NCI-H1436 (cell line): ENCODE data around the gene VAMP4.
"Not testable (repeated sequence)": the region's sequence is repeated elsewhere in the genome, so short reads cannot be mapped to it uniquely, and the experiment has no call there.

Experiments used
- DNase-seq: peaks from one replicate; lab custom pipeline; 2025; lab: John Stamatoyannopoulos, UW

The VAMP4 gene

DNA sequence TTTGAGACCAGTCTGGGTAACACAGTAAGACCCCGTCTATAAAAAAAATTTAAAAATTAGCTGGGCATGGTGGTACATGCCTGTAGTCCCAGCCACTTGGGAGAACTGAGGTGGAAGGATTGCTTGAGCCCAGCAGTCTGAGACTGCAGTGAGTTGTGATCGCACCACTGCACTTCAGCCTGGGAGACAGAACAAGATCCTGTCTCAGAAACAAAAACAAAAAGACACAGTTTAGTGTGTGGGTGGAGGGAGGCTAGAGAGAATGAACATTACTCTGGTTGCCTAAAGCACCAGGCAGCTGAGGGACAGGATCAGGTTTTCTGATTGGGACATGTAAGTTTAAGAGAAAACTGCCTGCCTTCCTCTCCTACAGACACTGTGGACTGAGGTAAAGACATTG lies 42.3 kb downstream of the VAMP4 start:
- DNase-seq, result no peak

- DNase-seq, result not testable (repeated sequence)
These were observed 46.1 kb downstream of the VAMP4 start for GRCh38 chr1:171695772-171696171.

DNA sequence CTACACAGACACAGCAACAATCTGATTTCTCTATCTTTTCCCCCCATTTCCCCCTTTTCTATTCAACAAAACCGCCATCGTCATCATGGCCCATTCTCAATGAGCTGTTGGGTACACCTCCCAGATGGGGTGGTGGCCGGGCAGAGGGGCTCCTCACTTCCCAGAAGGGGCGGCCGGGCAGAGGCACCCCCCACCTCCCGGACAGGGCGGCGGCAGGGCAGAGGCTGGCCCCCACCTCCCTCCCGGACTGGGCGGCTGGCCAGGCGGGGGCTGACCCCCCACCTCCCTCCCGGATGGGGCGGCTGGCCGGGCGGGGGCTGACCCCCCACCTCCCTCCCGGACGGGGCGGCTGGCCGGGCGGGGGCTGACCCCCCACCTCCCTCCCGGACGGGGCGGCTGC lies 48.3 kb downstream of the VAMP4 start:
- not testable (repeated sequence) for DNase-seq

GRCh38 chr1:171683870-171684269 lies 58.0 kb downstream of the VAMP4 start:
- no peak for DNase-seq

DNA sequence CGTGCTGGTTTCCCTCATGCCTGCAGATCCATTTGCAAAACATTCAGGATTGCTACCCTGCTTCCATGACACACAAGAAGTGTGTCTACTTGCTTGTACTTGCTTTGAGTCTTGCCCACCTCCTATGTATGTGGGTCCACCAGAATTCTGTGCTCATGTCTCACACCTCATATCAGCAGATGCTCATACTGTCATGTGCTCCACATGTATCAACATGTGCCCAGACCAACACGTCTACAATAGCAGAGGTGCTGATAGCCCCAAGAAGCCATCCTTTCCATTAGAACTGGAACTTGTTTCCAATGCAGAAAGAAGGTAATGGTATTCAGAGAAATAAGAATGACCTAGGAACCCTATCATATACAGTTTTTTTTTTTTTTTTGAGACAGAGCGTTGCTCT lies 61.5 kb downstream of the VAMP4 start:
- no peak for DNase-seq

- no peak for DNase-seq
These were observed 65.0 kb downstream of the VAMP4 start for GRCh38 chr1:171676823-171677222.

DNA sequence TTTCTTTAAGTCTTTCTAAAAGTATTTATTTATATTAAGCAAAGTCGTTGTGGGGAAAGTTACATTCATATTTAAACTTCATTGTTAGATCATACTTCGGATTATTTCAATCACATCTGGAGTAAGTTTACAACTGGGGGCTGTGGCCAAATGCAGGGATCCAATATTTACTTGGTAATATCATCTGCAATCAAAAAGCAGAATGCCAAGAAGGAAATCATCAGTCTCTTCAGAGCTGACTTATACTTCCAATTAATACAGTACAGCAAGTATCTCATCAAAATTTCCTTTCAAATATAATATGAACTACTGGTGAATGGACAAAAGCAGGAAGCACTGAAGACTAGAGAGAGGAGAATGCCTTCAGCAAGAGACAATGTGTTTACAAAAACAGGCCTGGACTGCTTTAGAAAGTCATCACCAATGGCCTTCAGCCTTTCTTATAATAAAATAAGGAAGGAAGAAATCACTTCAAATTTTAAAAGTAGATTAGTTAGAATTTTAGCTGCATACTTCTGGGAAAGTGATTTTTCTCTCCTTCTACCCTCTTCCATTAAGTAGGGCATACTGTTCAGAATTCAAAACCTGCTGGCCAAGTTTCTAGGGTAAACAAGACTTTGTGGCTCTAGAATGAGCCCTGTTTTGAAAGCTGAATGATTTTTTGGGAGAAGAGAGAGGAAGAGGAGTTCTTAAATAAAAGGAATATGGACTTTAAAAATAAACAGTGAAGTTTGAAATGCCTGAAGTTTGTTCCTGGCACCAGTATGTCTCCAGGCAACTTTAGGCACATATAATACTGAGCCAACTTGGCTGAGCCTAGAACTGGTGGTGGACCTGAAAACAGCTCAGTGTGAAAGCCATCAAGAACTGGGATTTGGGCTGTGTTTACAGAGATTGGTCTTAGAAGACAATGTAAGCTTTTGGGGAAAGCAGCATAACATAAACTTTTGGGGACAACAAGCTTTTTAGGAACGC lies 67.1 kb downstream of the VAMP4 start:
- DNase-seq, result no peak

- DNase-seq, result no peak
These were observed 71.1 kb downstream of the VAMP4 start for GRCh38 chr1:171670739-171671138.

GRCh38 chr1:171668372-171668771 lies 73.5 kb downstream of the VAMP4 start:
- DNase-seq, result no peak

DNA sequence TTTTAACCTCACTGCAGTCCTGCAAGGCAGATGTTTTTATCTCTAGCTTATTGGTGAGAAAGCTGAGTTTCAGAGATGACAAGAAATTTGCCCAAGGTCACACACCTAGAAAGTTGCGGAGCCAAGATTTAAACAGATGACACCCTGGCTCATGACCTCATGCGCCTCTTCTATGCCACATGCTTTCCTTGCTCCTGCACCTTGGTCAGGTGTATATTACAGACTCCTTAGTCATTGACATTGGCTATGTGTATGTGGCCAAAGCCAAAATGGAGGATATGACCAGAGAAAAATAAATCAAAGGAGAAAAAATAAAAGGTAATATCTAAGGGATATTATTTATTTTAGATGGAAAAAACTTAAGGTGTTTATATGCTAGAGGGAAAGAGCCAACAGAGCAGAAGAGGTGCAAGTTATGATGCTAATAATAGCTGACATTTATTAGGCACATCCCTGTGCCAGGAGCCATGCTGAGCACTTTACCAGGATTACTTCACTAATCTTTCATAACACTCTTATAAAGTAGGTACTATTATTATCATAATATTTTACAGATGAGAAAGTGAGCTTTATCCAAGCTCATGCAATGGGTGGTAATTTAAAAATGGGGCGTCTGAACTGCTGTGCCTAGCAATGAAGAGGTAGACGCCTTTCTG lies 75.6 kb downstream of the VAMP4 start:
- no peak for DNase-seq

DNA sequence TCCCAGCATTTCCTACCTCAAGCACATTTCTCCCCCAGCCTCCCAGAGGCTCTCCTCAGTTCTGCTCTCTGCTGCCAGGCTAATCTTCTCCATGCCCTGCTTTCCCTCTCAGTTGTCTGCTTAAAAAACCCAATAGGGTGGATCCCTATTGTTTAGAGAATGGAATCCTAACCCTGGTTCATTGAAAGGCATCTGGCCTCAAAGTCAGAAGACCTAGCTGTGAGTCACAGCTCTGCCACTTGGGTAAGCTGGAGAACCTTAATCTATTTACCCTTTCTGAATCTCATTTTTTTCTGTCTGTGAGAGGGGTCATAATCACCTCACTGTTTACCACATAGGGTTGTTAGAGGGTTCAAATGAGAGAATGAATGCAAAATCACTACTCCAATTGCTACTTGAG lies 76.9 kb downstream of the VAMP4 start:
- DNase-seq, result no peak

- DNase-seq, result no peak
These were observed 77.8 kb downstream of the VAMP4 start for GRCh38 chr1:171663854-171664575.

- DNase-seq, result no peak
These were observed 78.6 kb downstream of the VAMP4 start for GRCh38 chr1:171663036-171663853.

DNA sequence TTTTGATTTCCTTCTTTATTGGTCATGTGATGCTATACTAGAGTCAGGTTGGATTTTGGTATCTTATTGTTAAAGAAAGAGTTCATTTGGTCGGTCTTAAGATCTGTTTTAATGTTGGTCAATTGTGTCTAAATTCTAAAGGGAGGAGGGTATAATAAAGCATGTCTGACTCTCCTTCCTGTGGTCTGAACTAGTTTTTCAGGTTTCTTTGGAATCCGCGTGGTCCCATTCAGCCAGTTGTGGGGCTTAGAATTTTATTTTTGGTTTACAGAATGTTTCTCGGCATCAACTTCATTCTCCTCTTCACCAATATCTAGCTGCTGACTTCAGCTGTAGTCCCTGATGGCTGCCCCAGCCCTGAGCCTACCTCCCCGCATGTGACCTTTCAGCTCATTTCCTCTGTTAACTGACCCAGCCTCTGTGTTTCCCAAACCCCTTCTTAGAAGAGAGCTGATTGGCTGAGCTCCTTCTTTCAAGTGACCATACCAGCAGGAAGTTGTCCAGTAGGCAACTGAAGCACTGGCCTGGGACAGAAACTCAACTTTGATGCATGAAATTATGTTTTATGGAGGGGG lies 80.7 kb downstream of the VAMP4 start:
- DNase-seq, result no peak

- DNase-seq, result not testable (repeated sequence)
These were observed 85.7 kb downstream of the VAMP4 start for GRCh38 chr1:171656206-171656605.

DNA sequence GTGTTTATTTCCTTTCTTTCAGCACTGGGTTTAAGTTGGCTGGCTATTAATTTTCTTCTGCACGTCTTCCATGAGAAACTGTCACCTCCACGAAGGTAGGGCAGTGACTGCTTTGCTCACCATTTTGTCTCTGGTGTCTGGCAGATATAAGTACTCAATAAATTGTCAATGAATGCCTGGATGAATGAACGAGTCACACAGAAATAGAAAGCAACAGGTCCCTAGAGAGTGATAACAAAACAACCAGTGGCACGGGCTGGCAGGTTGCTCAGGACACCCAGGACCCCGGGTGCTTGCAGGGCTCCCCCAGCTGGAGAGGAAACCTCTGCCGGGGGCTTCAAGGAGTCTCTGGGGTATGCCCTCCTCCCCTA lies 86.1 kb downstream of the VAMP4 start:
- no peak for DNase-seq

DNA sequence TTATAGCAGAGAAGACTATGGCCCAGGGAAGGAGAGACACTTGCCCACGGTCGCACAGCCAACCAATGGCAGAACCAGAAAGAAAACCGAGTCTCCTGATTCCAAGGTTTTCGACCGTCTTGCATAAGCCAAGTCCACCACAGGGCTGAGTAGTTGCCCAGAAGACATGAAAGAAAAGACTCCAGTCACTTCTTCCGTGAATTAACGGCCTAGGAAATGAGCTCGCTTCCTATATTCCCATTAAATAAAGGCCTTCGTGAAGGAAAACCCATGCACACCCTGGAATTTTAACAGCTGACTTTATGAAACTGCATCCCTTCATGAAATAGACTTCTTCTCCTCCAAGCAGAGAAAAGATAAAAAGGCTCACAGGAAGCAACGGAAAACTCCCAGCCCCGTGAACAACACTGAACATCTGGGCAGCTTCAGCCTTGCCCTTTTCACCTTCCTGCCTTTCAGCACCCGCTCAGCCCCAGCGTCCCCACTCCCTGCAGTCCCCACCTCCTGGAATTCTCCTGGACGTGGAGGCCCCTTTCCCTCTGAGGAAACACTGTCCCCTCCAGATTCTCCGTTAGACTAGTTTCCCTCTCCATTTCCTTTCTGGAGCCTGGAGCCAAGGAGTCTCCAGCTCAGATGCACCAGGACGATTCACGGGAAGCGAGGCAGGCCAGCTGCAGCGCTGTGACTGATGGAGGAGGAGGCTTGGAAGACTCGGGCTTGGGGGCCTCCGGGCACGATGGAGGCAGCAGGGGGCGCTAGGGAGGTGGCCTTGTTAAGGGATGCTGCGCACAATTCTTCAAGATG lies 86.7 kb downstream of the VAMP4 start:
- peak; percentile 36 for DNase-seq

GRCh38 chr1:171654201-171654941 lies 87.5 kb downstream of the VAMP4 start:
- DNase-seq, result no peak

DNA sequence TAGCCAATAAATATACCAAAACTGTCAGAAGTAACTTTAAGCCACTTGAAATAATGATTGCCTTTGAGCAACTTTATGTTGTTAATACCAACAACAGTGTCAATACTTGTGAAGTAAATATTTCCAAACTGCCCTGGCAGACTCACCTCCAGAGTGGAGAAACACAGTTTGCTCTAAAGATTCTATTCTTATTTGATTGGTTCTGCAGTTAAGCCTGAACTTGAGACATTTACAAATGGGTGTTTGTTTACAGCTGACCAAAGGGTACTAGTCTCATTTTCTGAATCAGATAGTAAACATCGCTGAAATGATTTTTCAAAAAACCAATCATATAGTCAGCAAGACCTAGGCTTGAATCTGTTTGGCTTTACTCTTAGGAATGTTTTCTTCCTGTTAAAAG lies 88.1 kb downstream of the VAMP4 start:
- DNase-seq, result no peak
